Smooth muscle cell (in vitro differentiated cells): ENCODE results near the gene PHF13. TPM values are rescaled to one million over a fixed set of nuclear protein-coding genes. Genes with fewer than 3 reads are reported as not detected.

ENCODE experiments used
- DNase-seq: peaks from one replicate; lab custom pipeline; 2025; ENCODE audit not compliant: unreplicated experiment; lab: John Stamatoyannopoulos, UW
- H2AFZ ChIP-seq: fragments of 200-600 bp; sonication (generic); 2 replicates; pipeline ENCODE4 v1.6.0; 2016; ENCODE audit warnings: antibody characterized with exemption, low read depth, mild to moderate bottlenecking
- H3F3A ChIP-seq: fragments of 200-600 bp; sonication (generic); 2 replicates; pipeline ENCODE4 v1.6.0; 2017; ENCODE audit warnings: antibody characterized with exemption, low read depth
- H3K27ac ChIP-seq: fragments of 200-600 bp; sonication (generic); 2 replicates; pipeline ENCODE4 v1.5.1; 2016; ENCODE audit warnings: low read depth, mild to moderate bottlenecking
- H3K27me3 ChIP-seq: fragments of 200-600 bp; sonication (generic); 2 replicates; pipeline ENCODE4 v1.6.1; 2016; ENCODE audit warnings: low read depth, mild to moderate bottlenecking
- H3K36me3 ChIP-seq: fragments of 200-600 bp; sonication (generic); 2 replicates; pipeline ENCODE4 v1.5.1; 2016; ENCODE audit warnings: low read depth
- H3K4me1 ChIP-seq: fragments of 200-600 bp; sonication (generic); 2 replicates; pipeline ENCODE4 v1.5.1; 2016; ENCODE audit warnings: low read depth
- H3K4me2 ChIP-seq: fragments of 200-600 bp; sonication (generic); 2 replicates; pipeline ENCODE4 v1.6.0; 2016; ENCODE audit warnings: mild to moderate bottlenecking
- H3K4me3 ChIP-seq: fragments of 200-600 bp; sonication (generic); 2 replicates; pipeline ENCODE4 v1.5.1; 2016; ENCODE audit warnings: mild to moderate bottlenecking
- H3K79me2 ChIP-seq: fragments of 200-600 bp; sonication (generic); 2 replicates; pipeline ENCODE4 v1.6.0; 2016; ENCODE audit warnings: low read depth, mild to moderate bottlenecking
- H3K9ac ChIP-seq: fragments of 200-600 bp; sonication (generic); 2 replicates; pipeline ENCODE4 v1.6.0; 2016; ENCODE audit warnings: low read depth
- H3K9me3 ChIP-seq: fragments of 200-600 bp; sonication (generic); replicated peaks from 2 replicates; pipeline ENCODE4 v1.5.1; 2016; ENCODE audit warnings: low read depth
- H4K20me1 ChIP-seq: fragments of 200-600 bp; sonication (generic); 2 replicates; pipeline ENCODE4 v1.6.0; 2016; ENCODE audit warnings: low read depth
- WGBS: methylation state at CpG from one replicate; pipeline ENCODE4 v1.1.7; 2016; ENCODE audit warnings: low lambda C conversion rate; 5-methylcytosine and 5-hydroxymethylcytosine counted together
- polyA plus RNA-seq: library from polyadenylated mRNA; unstranded; fragments of >200 nt; fragmentation: Nextera tagmentation; extraction: Ambion mirVana; gene quantifications from 2 replicates; pipeline ENCODE4 v1.2.1, GENCODE V29; 2016
- total RNA-seq: library from RNA; depleted of rRNA; stranded (reverse); fragments of >200 nt; gene quantifications from 2 replicates; pipeline ENCODE4 v1.2.3, GENCODE V29; 2014
- TF ChIP-seq, protein P1 (sequence below): fragments of 200-600 bp; sonication (generic); IDR thresholded peaks from 2 replicates; pipeline ENCODE4 v1.5.1; 2017; ENCODE audit warnings: borderline replicate concordance, mild to moderate bottlenecking, antibody characterized with exemption; ENCODE audit not compliant: insufficient read depth, poor library complexity, severe bottlenecking

PHF13 gene
- total and polyA plus RNA-seq, 2 experiments from 2014 or later, result 10.2 to 12.3 TPM

DNA sequence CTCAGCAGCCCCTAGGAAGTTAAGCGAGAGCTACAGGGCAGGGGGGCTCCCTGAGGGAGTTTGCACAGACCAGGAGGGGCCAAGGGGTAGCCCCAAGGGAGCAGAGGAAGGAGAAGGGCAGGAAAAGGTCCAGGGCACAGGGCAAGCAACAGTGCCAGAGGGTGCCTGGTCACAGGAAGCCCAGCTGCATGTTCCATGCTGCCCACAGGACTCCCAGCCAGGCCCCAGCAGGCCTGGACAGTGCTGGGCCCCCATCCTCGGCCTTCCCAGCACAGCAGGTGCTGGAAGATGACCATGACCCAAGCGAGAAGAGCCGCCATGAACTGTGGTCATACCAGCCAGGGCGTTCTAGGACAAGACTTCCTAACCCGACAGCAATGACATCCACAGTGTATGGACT, 21.9 kb upstream of the PHF13 start:
- Histone ChIP-seq H3K79me2 (peaks cover 2% of the 10 kb centered on the region), H3K9me3 (no peaks in the 10 kb centered on the region), H3K4me1 (no peaks in the 10 kb centered on the region), H3K4me3 (no peak overlapping the region), H3K9ac (no peak overlapping the region), H3K36me3 (no peaks in the 10 kb centered on the region), H3K27me3 (no peaks in the 10 kb centered on the region), H3K4me2 (no peak overlapping the region), H3F3A (no peaks in the 10 kb centered on the region), H3K27ac (no peak overlapping the region), H2AFZ (no peak overlapping the region), H4K20me1 (peaks cover 43% of the 10 kb centered on the region)
- WGBS, result 84% methylated on average over 6 of the region's 6 CpGs
- TF ChIP-seq, protein P1, sequence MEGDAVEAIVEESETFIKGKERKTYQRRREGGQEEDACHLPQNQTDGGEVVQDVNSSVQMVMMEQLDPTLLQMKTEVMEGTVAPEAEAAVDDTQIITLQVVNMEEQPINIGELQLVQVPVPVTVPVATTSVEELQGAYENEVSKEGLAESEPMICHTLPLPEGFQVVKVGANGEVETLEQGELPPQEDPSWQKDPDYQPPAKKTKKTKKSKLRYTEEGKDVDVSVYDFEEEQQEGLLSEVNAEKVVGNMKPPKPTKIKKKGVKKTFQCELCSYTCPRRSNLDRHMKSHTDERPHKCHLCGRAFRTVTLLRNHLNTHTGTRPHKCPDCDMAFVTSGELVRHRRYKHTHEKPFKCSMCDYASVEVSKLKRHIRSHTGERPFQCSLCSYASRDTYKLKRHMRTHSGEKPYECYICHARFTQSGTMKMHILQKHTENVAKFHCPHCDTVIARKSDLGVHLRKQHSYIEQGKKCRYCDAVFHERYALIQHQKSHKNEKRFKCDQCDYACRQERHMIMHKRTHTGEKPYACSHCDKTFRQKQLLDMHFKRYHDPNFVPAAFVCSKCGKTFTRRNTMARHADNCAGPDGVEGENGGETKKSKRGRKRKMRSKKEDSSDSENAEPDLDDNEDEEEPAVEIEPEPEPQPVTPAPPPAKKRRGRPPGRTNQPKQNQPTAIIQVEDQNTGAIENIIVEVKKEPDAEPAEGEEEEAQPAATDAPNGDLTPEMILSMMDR, result no peak
- DNase-seq, result no peak

DNA sequence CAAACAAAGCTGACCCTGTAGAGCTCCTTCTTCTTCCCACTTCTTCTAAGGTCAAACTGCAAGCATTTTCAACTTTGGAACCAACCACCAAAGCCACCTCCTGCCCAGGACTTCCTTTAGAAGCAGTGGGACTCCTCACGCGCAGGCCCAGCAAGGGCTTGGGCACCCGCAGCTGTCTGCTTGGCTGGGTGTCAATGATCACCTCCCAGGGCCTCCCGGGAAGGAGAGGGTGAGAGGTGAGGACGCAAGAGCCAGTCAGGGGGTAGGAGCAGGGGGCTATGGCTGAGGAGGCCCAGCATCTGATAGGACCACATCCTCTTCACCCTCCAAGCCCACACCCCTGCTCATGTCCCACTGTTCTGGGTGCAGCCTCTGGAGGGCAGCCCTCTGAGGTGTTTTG, 21.1 kb upstream of the PHF13 start:
- no peaks in the 10 kb centered on the region for H3F3A ChIP-seq
- no peaks in the 10 kb centered on the region for H3K36me3 ChIP-seq
- no peak overlapping the region for H3K9ac ChIP-seq
- H4K20me1 ChIP-seq, result peaks cover 51% of the 10 kb centered on the region
- no peak overlapping the region for H2AFZ ChIP-seq
- no peak overlapping the region for H3K4me3 ChIP-seq
- no peaks in the 10 kb centered on the region for H3K9me3 ChIP-seq
- WGBS, result 59% methylated on average over 5 of the region's 5 CpGs
- no peak overlapping the region for H3K4me2 ChIP-seq
- no peaks in the 10 kb centered on the region for H3K27me3 ChIP-seq
- TF ChIP-seq, protein P1, result no peak
- H3K4me1 ChIP-seq, result no peaks in the 10 kb centered on the region
- H3K27ac ChIP-seq, result no peak overlapping the region
- peaks cover 5% of the 10 kb centered on the region for H3K79me2 ChIP-seq
- DNase-seq, result no peak

DNA sequence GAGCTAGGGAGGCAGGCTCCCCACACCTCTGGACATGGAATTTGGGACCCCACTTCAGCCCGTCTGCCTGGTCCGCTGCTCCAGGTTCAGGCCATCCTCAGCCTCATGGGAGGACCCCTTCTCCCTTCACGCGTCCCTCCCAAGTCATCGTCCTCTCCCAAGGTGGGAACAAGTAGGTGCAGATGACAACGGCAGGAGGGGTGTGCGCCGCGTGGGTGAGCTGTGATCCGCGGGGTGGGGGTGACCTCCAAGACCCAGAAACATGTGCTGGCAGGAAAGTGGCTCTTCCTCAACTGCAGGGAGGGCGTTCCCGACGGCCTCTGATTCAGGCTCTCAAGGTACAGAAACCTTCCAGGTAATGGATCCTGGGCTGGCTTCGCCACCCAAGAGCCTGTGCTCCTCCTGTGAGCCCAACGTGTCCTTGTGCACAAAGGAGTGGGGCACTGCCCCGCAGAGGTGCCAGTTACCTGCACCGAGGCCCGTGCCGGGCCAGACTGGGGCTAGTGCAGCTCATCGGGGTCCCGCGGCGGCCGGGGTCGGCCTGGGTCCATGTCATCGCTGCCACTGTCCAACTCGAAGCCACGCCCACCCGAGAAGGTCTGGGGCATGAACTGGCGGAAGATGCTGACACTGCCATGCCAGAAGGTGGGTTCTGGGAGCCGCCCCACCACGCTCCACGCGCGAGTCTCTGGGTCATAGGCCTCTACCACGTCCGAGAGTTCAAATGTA, 20.5 kb upstream of the PHF13 start:
- Histone ChIP-seq H3F3A (no peaks in the 10 kb centered on the region), H2AFZ (no peak overlapping the region), H3K79me2 (peaks cover 10% of the 10 kb centered on the region), H4K20me1 (peaks cover 57% of the 10 kb centered on the region), H3K4me2 (no peak overlapping the region), H3K9me3 (no peaks in the 10 kb centered on the region), H3K9ac (no peak overlapping the region), H3K4me1 (no peaks in the 10 kb centered on the region), H3K27ac (no peak overlapping the region), H3K27me3 (no peaks in the 10 kb centered on the region), H3K4me3 (no peak overlapping the region), H3K36me3 (no peaks in the 10 kb centered on the region)
- DNase-seq, result no peak
- TF ChIP-seq, protein P1, result no peak
- WGBS, result 98% methylated on average over 36 of the region's 38 CpGs

DNA sequence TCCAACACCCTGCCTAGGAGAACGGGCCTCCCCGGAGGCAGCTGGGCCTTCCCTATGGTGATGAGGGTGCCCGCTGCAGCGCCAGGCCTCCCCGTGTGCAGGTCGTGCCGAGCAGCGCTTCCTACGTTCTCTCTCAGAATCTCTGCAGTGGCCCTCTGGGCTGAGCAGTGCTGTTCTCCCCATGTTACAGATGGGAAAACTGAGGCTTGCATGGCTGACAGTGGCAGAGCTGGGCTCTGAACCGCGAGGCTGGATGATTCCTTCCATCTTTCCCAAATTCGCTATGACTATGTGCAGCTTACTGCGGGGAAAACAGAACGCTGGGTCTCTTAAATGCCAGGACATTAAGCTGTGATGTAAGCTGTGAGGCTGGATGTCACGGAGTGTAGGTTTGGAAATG, 19.7 kb upstream of the PHF13 start:
- WGBS, result 97% methylated on average over 15 of the region's 15 CpGs
- TF ChIP-seq, protein P1, result no peak

More for the DNA sequence above, 19.7 kb upstream of the PHF13 start:
- Histone ChIP-seq H2AFZ (no peak overlapping the region), H4K20me1 (peaks cover 65% of the 10 kb centered on the region), H3K9ac (no peak overlapping the region), H3K4me1 (no peaks in the 10 kb centered on the region), H3K36me3 (no peaks in the 10 kb centered on the region), H3K4me2 (no peak overlapping the region), H3F3A (no peaks in the 10 kb centered on the region), H3K27ac (no peak overlapping the region), H3K27me3 (no peaks in the 10 kb centered on the region), H3K4me3 (no peak overlapping the region), H3K9me3 (no peaks in the 10 kb centered on the region), H3K79me2 (peaks cover 16% of the 10 kb centered on the region)
- no peak for DNase-seq
